Endothelial cell of umbilical vein (primary cell): ENCODE results near the gene SS18L1. TPM values are rescaled to one million over a fixed set of nuclear protein-coding genes. Genes with fewer than 3 reads are reported as not detected.

Source experiments
- BruUV-seq: library from RNA; stranded (reverse); fragments of 400-500 nt; replicated peaks from 2 replicates; lab custom pipeline; 2021; lab: Mats Ljungman, UMichigan
- CTCF ChIA-PET: fragments of 300-600, 350-600 bp; sonication (Branson Sonifier 250); formaldehyde crosslinking; loops from one replicate; lab custom pipeline; 2021; ENCODE audit warnings: antibody characterized with exemption, inconsistent platforms; lab: Charles Lee
- POLR2A ChIA-PET: fragments of 300-600, 350-600 bp; sonication (Branson Sonifier 250); formaldehyde crosslinking; loops from one replicate; lab custom pipeline; 2021; ENCODE audit warnings: antibody characterized with exemption, inconsistent platforms; lab: Charles Lee
- DNase-seq: peaks from one replicate; pipeline ENCODE4 v3.0.0-alpha.2; 2011; ENCODE audit warnings: low read depth, low spot score
- FAIRE-seq: peaks from 2 replicates; lab custom pipeline; 2011; peaks lifted over from hg19 to GRCh38; lab: Jason Lieb, UNC
- H2AFZ ChIP-seq: 2 replicates; pipeline ENCODE4 v1.6.0; 2012; ENCODE audit warnings: low read depth, low read length, control low read depth, inconsistent platforms
- H3K27ac ChIP-seq: 2 replicates; pipeline ENCODE4 v1.5.1; 2011; ENCODE audit warnings: low read depth, mild to moderate bottlenecking, control low read depth, low read length, moderate library complexity; ENCODE audit not compliant: insufficient read depth
- H3K27me3 ChIP-seq, 2 experiments: 2 replicates each; pipeline versions ENCODE4 v1.6.0 to v1.6.1; 2011; ENCODE audit warnings: low read length in 2 of 2, mixed read lengths in 1 of 2; ENCODE audit not compliant: control insufficient read depth in 2 of 2, insufficient read depth in 2 of 2
- H3K36me3 ChIP-seq, 2 experiments: 2 replicates in 1 of 2; 3 replicates in 1 of 2; pipeline ENCODE4 v1.5.1; 2011; ENCODE audit warnings: low read length in 2 of 2, mild to moderate bottlenecking in 1 of 2, moderate library complexity in 1 of 2; ENCODE audit not compliant: control insufficient read depth in 2 of 2, insufficient read depth in 2 of 2; ENCODE audit errors: extremely low read depth in 1 of 2
- H3K4me1 ChIP-seq: 3 replicates; pipeline ENCODE4 v1.5.1; 2011; ENCODE audit warnings: mild to moderate bottlenecking, low read length; ENCODE audit not compliant: control insufficient read depth, insufficient read depth; ENCODE audit errors: extremely low read depth
- H3K4me2 ChIP-seq: 2 replicates; pipeline ENCODE4 v1.6.1; 2011; ENCODE audit warnings: low read length, control low read depth, mixed read lengths; ENCODE audit not compliant: insufficient read depth
- H3K4me3 ChIP-seq, 3 experiments: fragments of 200-600 bp in 1 of 3; sonication (generic), shearing (Covaris generic) in 1 of 3; replicated peaks in 1 of 3; 2 replicates each; pipeline ENCODE4 v1.5.1; 2011 to 2016; ENCODE audit warnings: control low read depth in 3 of 3, low read length in 3 of 3, mild to moderate bottlenecking in 2 of 3, inconsistent platforms in 1 of 3, low read depth in 1 of 3, moderate library complexity in 1 of 3; ENCODE audit not compliant: insufficient read depth in 1 of 3
- H3K79me2 ChIP-seq: 2 replicates; pipeline ENCODE4 v1.6.0; 2012; ENCODE audit warnings: low read length, inconsistent platforms; ENCODE audit not compliant: control insufficient read depth, insufficient read depth
- H3K9ac ChIP-seq: replicated peaks from 2 replicates; pipeline ENCODE3; 2011; ENCODE audit warnings: low read length, control low read depth; ENCODE audit not compliant: insufficient read depth; ENCODE audit errors: extremely low read depth
- H3K9me1 ChIP-seq: replicated peaks from 3 replicates; pipeline ENCODE4 v1.6.0; 2011; ENCODE audit warnings: mild to moderate bottlenecking, low read length; ENCODE audit not compliant: control insufficient read depth, insufficient read depth; ENCODE audit errors: extremely low read depth
- H3K9me3 ChIP-seq: replicated peaks from 2 replicates; pipeline ENCODE4 v1.5.1; 2012; ENCODE audit warnings: low read length, inconsistent platforms; ENCODE audit not compliant: control insufficient read depth, insufficient read depth
- H4K20me1 ChIP-seq: replicated peaks from 2 replicates; pipeline ENCODE3; 2011; ENCODE audit warnings: mild to moderate bottlenecking, low read length; ENCODE audit not compliant: control insufficient read depth, insufficient read depth; ENCODE audit errors: extremely low read depth
- EZH2 ChIP-seq: IDR thresholded peaks from 2 replicates; pipeline ENCODE4 v1.6.1; 2012; ENCODE audit warnings: borderline replicate concordance, low read depth, mild to moderate bottlenecking, moderate library complexity, low read length, inconsistent platforms; ENCODE audit not compliant: severe bottlenecking
- FOS ChIP-seq: IDR thresholded peaks from 2 replicates; pipeline ENCODE4 v1.6.1; 2011; ENCODE audit warnings: mild to moderate bottlenecking, low read length, moderate library complexity, borderline replicate concordance; ENCODE audit not compliant: insufficient read depth
- GATA2 ChIP-seq: IDR thresholded peaks from 2 replicates; pipeline ENCODE4 v1.7.0; 2011; ENCODE audit warnings: low read depth, mild to moderate bottlenecking, moderate library complexity, mixed read lengths, low read length; ENCODE audit not compliant: insufficient read length, insufficient read depth
- JUN ChIP-seq: IDR thresholded peaks from 2 replicates; pipeline ENCODE4 v1.6.1; 2011; ENCODE audit warnings: borderline replicate concordance, low read depth; ENCODE audit not compliant: insufficient read length, insufficient read depth
- MAX ChIP-seq: IDR thresholded peaks from 2 replicates; pipeline ENCODE4 v1.6.1; 2011; ENCODE audit not compliant: insufficient read depth, insufficient read length
- MYC ChIP-seq: IDR thresholded peaks from one replicate; pipeline ENCODE4 v1.6.1; 2011; ENCODE audit warnings: mild to moderate bottlenecking, low read depth, low read length
- POLR2A ChIP-seq: IDR thresholded peaks from 2 replicates; pipeline ENCODE4 v1.6.1; 2012; ENCODE audit warnings: low read depth, mild to moderate bottlenecking, control low read depth, low read length
- POLR2AphosphoS5 ChIP-seq: IDR thresholded peaks from 2 replicates; pipeline ENCODE4 v1.6.1; 2012; ENCODE audit warnings: low read depth, mild to moderate bottlenecking, control low read depth, low read length, moderate library complexity; ENCODE audit not compliant: insufficient read depth
- dilution Hi-C: fragments of 300-500 bp; cut with MboI; formaldehyde crosslinking; loops from one replicate; pipeline ENCODE4 v1.15.0; 2019; ENCODE audit warnings: low sequenced_read_pairs; ENCODE audit not compliant: extremely low pct_ligation_motif_present
- intact Hi-C: fragments of 100-400 bp; cut with micrococcal nuclease; formaldehyde crosslinking; loops from one replicate; pipeline ENCODE4 v1.10.0; 2022
- polyA plus RNA-seq, 4 experiments: library from polyadenylated mRNA; depleted of rRNA in 3 of 4; stranded (reverse) in 3 of 4; unstranded in 1 of 4; fragments of >200 nt; gene quantifications; 2 replicates each; pipeline versions ENCODE4 v1.2.1 to v1.2.3, GENCODE V29; 2011 to 2012; ENCODE audit warnings: missing spikeins in 1 of 4
- total RNA-seq: library from RNA; stranded (reverse); gene quantifications from 2 replicates; pipeline ENCODE4 v1.2.3, GENCODE V29; 2021
- TF ChIP-seq, protein P1 (sequence below), 2 donors: IDR thresholded peaks; 1 replicate in 1 of 2; 2 replicates in 1 of 2; pipeline ENCODE4 v1.5.1; 2011; ENCODE audit warnings: low read length in 2 of 2, mild to moderate bottlenecking in 2 of 2, moderate library complexity in 2 of 2, control low read depth in 1 of 2, inconsistent platforms in 1 of 2, low read depth in 1 of 2; ENCODE audit not compliant: insufficient read depth in 1 of 2; ENCODE audit errors: extremely low read depth in 1 of 2

Gene SS18L1
- total and polyA plus RNA-seq, 2 donors (not counting 3 experiments of a cell fraction or from before 2014, with no cell fraction given), result 15.4 to 21.7 TPM

- H3K4me3 ChIP-seq, result peak within 1 kb of the TSS; percentile 68 to 76 (median 75)
- H3K27ac ChIP-seq, result peak within 1 kb of the TSS; percentile 57
- intact Hi-C loops (loop anchor here (1.0 to 5.0 kb wide), 4 partner anchors 21 to 110 kb away; partner anchors contain the start of genes PSMA7 and SS18L1), dilution Hi-C loops (no loop called here)
- peaks cover 16% of the 10 kb centered on the region for H3K79me2 ChIP-seq
- peak within 1 kb of the TSS; percentile 91 for H2AFZ ChIP-seq
- peak; percentile 98 for DNase-seq
- FAIRE-seq, result peak; percentile 90
- peaks cover 11% of the 10 kb centered on the region for H3K4me1 ChIP-seq
- no peaks in the 10 kb centered on the region for H3K9me1 ChIP-seq
- H3K4me2 ChIP-seq, result peak within 1 kb of the TSS; percentile 79
- CTCF ChIA-PET, result interaction anchor here (0.9 to 3.1 kb wide), 4 partner anchors 14 to 111 kb away, joined by 3 to 22 read pairs (median 8); no protein-coding TSS in a partner anchor
- peaks cover 5 to 14% of the 10 kb centered on the region in 2 experiments for H3K36me3 ChIP-seq
- no TSS peak for BruUV-seq
- no peaks in the 10 kb centered on the region for H3K9me3 ChIP-seq
- POLR2A ChIA-PET, result interaction anchor here (0.5 to 2.0 kb wide), 3 partner anchors 28 to 502 kb away, joined by 3 to 18 read pairs (median 3); partner anchors contain the start of gene TAF4
- H4K20me1 ChIP-seq, result no peaks in the 10 kb centered on the region
- peak within 1 kb of the TSS; percentile 77 for H3K9ac ChIP-seq
- peaks cover 9 to 14% of the 10 kb centered on the region in 2 experiments for H3K27me3 ChIP-seq
- TF ChIP-seq, protein P1, sequence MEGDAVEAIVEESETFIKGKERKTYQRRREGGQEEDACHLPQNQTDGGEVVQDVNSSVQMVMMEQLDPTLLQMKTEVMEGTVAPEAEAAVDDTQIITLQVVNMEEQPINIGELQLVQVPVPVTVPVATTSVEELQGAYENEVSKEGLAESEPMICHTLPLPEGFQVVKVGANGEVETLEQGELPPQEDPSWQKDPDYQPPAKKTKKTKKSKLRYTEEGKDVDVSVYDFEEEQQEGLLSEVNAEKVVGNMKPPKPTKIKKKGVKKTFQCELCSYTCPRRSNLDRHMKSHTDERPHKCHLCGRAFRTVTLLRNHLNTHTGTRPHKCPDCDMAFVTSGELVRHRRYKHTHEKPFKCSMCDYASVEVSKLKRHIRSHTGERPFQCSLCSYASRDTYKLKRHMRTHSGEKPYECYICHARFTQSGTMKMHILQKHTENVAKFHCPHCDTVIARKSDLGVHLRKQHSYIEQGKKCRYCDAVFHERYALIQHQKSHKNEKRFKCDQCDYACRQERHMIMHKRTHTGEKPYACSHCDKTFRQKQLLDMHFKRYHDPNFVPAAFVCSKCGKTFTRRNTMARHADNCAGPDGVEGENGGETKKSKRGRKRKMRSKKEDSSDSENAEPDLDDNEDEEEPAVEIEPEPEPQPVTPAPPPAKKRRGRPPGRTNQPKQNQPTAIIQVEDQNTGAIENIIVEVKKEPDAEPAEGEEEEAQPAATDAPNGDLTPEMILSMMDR (IDR thresholded peaks at IDR 0.05; ENCODE audit: extremely low read depth in 1 of 2, insufficient read depth in 1 of 2, low read depth in 1 of 2, low read length in 2 of 2), result no peak
- TF ChIP-seq FOS (no peak), MYC (no peak), JUN (no peak), EZH2 (no peak), GATA2 (no peak), MAX (peak; percentile 45), POLR2A (peak; percentile 24), POLR2AphosphoS5 (no peak)
Observed at GRCh38 chr20:62121776-62122653, 21.6 kb upstream of the SS18L1 start, which contains the start of gene LSM14B. Gene LSM14B, plus strand, starts transcription at chr20:62122475. Its CDS starts 192 bp downstream, at chr20:62122667.
